HG03097 (cell line): ENCODE data around the gene NAT16.
"Not testable (repeated sequence)": the region's sequence is repeated elsewhere in the genome, so short reads cannot be mapped to it uniquely, and the experiment has no call there.

Experiments
- ATAC-seq: cut with Tn5 transposase; IDR thresholded peaks from one replicate; pipeline ENCODE4 v1.9.1; 2021; ENCODE audit not compliant: unreplicated experiment, low FRiP score

Gene NAT16

GRCh38 chr7:101132626-101133600, 47.2 kb downstream of the NAT16 start:
- not testable (repeated sequence) for ATAC-seq

GRCh38 chr7:101129603-101130117, 50.4 kb downstream of the NAT16 start:
- ATAC-seq, result no peak

- ATAC-seq, result no peak
Observed at GRCh38 chr7:101128040-101128834, 51.9 kb downstream of the NAT16 start.

- ATAC-seq, result no peak
Observed at GRCh38 chr7:101127460-101128039, 52.5 kb downstream of the NAT16 start.

DNA sequence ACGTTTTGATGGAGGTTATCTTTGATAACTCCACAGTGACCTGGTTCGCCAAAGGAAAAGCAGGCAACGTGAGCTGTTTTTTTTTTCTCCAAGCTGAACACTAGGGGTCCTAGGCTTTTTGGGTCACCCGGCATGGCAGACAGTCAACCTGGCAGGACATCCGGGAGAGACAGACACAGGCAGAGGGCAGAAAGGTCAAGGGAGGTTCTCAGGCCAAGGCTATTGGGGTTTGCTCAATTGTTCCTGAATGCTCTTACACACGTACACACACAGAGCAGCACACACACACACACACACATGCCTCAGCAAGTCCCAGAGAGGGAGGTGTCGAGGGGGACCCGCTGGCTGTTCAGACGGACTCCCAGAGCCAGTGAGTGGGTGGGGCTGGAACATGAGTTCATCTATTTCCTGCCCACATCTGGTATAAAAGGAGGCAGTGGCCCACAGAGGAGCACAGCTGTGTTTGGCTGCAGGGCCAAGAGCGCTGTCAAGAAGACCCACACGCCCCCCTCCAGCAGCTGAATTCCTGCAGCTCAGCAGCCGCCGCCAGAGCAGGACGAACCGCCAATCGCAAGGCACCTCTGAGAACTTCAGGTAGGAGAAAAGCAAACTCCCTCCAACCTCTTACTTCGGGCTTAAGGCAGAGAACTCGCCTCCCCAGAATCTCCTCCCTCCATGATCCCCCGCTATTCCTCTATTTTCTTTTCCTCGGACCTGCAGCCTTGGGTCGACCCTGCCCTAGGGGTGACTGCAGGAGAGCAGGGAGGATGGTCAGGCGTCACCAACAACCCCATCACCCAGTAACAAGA, 53.2 kb downstream of the NAT16 start, which contains the start of gene SERPINE1:
Gene SERPINE1 (plus strand): TSS at position 454 of the 809 bp plus-strand sequence. CDS start 1,290 bp downstream, outside the sequence.
- ATAC-seq, result peak; percentile 34

DNA sequence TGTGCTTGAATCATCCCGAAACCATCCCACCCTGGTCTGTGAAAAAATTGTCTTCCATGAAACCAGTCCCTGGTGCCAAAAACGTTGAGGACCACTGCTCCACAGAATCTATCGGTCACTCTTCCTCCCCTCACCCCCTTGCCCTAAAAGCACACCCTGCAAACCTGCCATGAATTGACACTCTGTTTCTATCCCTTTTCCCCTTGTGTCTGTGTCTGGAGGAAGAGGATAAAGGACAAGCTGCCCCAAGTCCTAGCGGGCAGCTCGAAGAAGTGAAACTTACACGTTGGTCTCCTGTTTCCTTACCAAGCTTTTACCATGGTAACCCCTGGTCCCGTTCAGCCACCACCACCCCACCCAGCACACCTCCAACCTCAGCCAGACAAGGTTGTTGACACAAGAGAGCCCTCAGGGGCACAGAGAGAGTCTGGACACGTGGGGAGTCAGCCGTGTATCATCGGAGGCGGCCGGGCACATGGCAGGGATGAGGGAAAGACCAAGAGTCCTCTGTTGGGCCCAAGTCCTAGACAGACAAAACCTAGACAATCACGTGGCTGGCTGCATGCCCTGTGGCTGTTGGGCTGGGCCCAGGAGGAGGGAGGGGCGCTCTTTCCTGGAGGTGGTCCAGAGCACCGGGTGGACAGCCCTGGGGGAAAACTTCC, 54.0 kb downstream of the NAT16 start:
- peak; percentile 72 for ATAC-seq

DNA sequence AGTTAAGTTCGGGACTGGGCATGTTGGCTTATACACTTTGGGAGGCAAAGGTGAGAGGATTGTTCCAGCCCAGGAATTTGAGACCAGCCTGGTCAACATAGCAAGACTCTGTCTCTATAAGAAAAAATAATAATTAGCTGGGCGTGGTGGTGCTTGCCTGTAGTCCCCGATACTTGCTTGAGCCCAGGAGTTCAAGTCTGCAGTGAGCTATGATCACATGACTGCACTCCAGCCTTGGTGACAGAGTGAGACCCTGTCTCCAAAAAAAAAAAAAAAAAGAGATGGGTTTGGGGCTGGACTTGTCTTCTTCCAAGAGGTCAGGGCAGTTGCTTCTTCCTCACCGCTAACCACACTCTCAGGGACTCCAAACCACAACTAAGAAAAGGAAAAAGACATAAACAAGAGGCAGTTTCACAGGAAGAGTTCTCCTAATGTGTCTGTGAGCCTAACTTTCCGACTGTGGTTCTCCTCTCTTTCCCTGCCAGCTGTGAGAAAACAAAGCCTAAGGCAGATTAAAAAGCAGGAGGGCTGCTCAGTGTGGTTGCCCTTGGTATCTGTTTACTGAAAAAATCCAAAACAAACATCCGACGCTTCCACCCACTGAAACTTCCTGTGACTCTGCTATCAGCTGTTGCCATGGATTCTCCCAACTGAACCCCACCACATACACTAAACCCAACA, 55.6 kb downstream of the NAT16 start:
- no peak for ATAC-seq

- ATAC-seq, result no peak
Observed at GRCh38 chr7:101123703-101124068, 56.4 kb downstream of the NAT16 start.

GRCh38 chr7:101122933-101123702, 57.0 kb downstream of the NAT16 start:
- ATAC-seq, result no peak

DNA sequence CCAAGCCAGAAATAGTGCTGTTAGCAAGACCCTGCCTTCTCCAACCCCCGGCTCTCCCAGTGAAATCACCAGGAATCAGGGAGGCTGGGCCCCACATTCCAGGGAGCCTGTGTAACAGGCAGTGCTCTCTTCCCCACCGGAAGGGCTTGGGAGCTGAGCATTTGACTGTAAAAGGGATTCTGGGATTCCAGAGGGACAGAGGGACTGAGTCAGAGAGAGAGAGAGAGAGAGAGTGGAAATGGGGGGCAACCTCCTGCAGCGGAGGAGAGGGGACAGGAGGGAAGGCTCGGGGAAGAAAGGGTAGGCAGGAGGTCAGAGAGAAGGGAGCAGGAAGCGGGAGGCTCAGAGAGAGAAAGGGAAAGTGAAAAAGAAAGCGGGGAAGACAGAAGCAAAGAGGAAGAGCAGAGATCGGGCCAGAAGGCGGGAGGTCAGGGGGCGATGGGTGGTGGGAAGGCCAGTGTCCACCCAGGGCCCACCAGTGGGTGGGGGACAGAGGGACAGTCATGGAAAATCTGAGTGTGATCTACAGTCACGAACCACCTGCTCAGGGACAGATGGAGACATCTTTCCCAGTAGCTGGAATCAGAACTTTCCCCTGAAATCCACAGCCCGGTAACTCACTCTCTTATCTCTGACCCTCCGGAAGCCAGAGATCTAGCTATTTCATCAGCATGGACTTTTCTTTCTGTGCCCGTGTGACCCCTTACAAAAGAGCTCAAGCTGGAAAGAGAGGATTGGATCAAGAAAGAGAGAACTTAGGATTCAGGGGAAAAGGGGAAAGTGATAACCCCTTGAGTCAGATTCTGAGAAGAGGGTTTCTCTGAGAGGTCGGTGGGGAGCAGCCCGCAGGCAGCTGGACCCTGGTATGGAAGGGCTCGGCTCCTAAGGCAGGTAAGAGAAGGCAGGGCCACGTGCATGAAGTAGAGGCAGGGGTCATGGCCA, 57.8 kb downstream of the NAT16 start:
- ATAC-seq, result no peak

GRCh38 chr7:101121631-101121990, 58.5 kb downstream of the NAT16 start:
- ATAC-seq, result not testable (repeated sequence)
